Measurements from ENCODE around the gene SLC30A7.

- TF ChIP-seq, protein P1, sequence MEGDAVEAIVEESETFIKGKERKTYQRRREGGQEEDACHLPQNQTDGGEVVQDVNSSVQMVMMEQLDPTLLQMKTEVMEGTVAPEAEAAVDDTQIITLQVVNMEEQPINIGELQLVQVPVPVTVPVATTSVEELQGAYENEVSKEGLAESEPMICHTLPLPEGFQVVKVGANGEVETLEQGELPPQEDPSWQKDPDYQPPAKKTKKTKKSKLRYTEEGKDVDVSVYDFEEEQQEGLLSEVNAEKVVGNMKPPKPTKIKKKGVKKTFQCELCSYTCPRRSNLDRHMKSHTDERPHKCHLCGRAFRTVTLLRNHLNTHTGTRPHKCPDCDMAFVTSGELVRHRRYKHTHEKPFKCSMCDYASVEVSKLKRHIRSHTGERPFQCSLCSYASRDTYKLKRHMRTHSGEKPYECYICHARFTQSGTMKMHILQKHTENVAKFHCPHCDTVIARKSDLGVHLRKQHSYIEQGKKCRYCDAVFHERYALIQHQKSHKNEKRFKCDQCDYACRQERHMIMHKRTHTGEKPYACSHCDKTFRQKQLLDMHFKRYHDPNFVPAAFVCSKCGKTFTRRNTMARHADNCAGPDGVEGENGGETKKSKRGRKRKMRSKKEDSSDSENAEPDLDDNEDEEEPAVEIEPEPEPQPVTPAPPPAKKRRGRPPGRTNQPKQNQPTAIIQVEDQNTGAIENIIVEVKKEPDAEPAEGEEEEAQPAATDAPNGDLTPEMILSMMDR (IDR thresholded peaks at IDR 0.05; ENCODE audit: insufficient read depth, low read depth, low read length): no peak
- no peak for TF ChIP-seq EZH2 (IDR thresholded peaks at IDR 0.05; ENCODE audit: insufficient read depth, low read length)
These were observed 117.9 kb downstream of the SLC30A7 start for GRCh38 chr1:101013776-101014175.
